Keratinocyte (primary cell): Measurements from ENCODE around the gene NOTCH3. TPM values are rescaled to one million over a fixed set of nuclear protein-coding genes. Genes with fewer than 3 reads are reported as not detected.

Experiments
- DNase-seq: peaks from one replicate; pipeline ENCODE4 v3.0.0-alpha.2; 2011; ENCODE audit warnings: low read depth, missing footprints, low spot score
- FAIRE-seq: peaks from 2 replicates; lab custom pipeline; 2011; peaks lifted over from hg19 to GRCh38; lab: Jason Lieb, UNC
- H2AFZ ChIP-seq: 2 replicates; pipeline ENCODE4 v1.6.0; 2012; ENCODE audit warnings: low read length, control low read depth, inconsistent platforms; ENCODE audit not compliant: control insufficient read depth
- H3K27ac ChIP-seq: 2 replicates; pipeline ENCODE4 v1.5.1; 2011; ENCODE audit warnings: low read length; ENCODE audit not compliant: control insufficient read depth, insufficient read depth
- H3K27me3 ChIP-seq: 3 replicates; pipeline ENCODE4 v1.6.0; 2011; ENCODE audit warnings: low read length; ENCODE audit not compliant: control insufficient read depth, insufficient read depth; ENCODE audit errors: extremely low read depth
- H3K36me3 ChIP-seq, 2 experiments: 2 replicates in 1 of 2; 3 replicates in 1 of 2; pipeline ENCODE4 v1.5.1; 2011; ENCODE audit warnings: low read length in 2 of 2, mild to moderate bottlenecking in 1 of 2; ENCODE audit not compliant: control insufficient read depth in 2 of 2, insufficient read depth in 2 of 2; ENCODE audit errors: extremely low read depth in 1 of 2
- H3K4me1 ChIP-seq: 3 replicates; pipeline ENCODE4 v1.5.1; 2011; ENCODE audit warnings: low read length; ENCODE audit not compliant: control insufficient read depth, insufficient read depth; ENCODE audit errors: extremely low read depth
- H3K4me2 ChIP-seq: 3 replicates; pipeline ENCODE4 v1.6.0; 2011; ENCODE audit warnings: low read depth, low read length; ENCODE audit not compliant: control insufficient read depth, insufficient read depth; ENCODE audit errors: extremely low read depth
- H3K4me3 ChIP-seq, 3 experiments: fragments of 200-600 bp in 1 of 3; sonication (generic) in 1 of 3; 2 replicates in 2 of 3; 3 replicates in 1 of 3; pipeline ENCODE4 v1.5.1; 2011 to 2016; ENCODE audit warnings: low read length in 3 of 3, mild to moderate bottlenecking in 3 of 3, control low read depth in 2 of 3, inconsistent platforms in 1 of 3, low read depth in 1 of 3, mixed read lengths in 1 of 3, mixed run types in 1 of 3, moderate library complexity in 1 of 3; ENCODE audit not compliant: control insufficient read depth in 2 of 3, insufficient read depth in 2 of 3; ENCODE audit errors: extremely low read depth in 1 of 3
- H3K79me2 ChIP-seq: 2 replicates; pipeline ENCODE4 v1.6.0; 2012; ENCODE audit warnings: low read length; ENCODE audit not compliant: control insufficient read depth, insufficient read depth
- H3K9ac ChIP-seq: 3 replicates; pipeline ENCODE4 v1.6.0; 2011; ENCODE audit warnings: low read length; ENCODE audit not compliant: control insufficient read depth, insufficient read depth; ENCODE audit errors: extremely low read depth
- H3K9me1 ChIP-seq: 3 replicates; pipeline ENCODE4 v1.6.0; 2011; ENCODE audit warnings: low read length; ENCODE audit not compliant: control insufficient read depth, insufficient read depth; ENCODE audit errors: extremely low read depth
- H3K9me3 ChIP-seq: 2 replicates; pipeline ENCODE4 v1.5.1; 2012; ENCODE audit warnings: low read depth, low read length; ENCODE audit not compliant: control insufficient read depth
- H4K20me1 ChIP-seq: 3 replicates; pipeline ENCODE4 v1.6.0; 2011; ENCODE audit warnings: low read length; ENCODE audit not compliant: control insufficient read depth, insufficient read depth; ENCODE audit errors: extremely low read depth
- EZH2 ChIP-seq: IDR thresholded peaks from one replicate; pipeline ENCODE4 v1.6.1; 2012; ENCODE audit warnings: inconsistent platforms, mild to moderate bottlenecking, low read length, moderate library complexity
- dilution Hi-C: fragments of 300-500 bp; cut with MboI; formaldehyde crosslinking; loops from one replicate; pipeline ENCODE4 v1.7.0; 2020; ENCODE audit warnings: low sequenced_read_pairs; ENCODE audit not compliant: extremely low pct_ligation_motif_present
- polyA plus RNA-seq, 5 experiments: library from polyadenylated mRNA; depleted of rRNA in 3 of 5; stranded (reverse) in 3 of 5; stranded (forward) in 1 of 5; unstranded in 1 of 5; fragments of >200 nt; gene quantifications; 1 replicate in 1 of 5; 2 replicates in 3 of 5; 3 replicates in 1 of 5; pipeline versions ENCODE4 v1.2.1 to v1.2.3, GENCODE V29; 2011 to 2012; ENCODE audit warnings: missing spikeins in 2 of 5, low read depth in 1 of 5, low replicate concordance in 1 of 5
- TF ChIP-seq, protein P1 (sequence below), 3 experiments: IDR thresholded peaks in 1 of 3; conservative IDR thresholded peaks in 1 of 3; optimal IDR thresholded peaks in 1 of 3; 2 replicates in 2 of 3; 3 replicates in 1 of 3; pipeline versions ENCODE3 to v1.5.1; 2011; ENCODE audit warnings: low read length in 3 of 3, mild to moderate bottlenecking in 3 of 3, moderate library complexity in 2 of 3, control low read depth in 1 of 3, inconsistent platforms in 1 of 3; ENCODE audit not compliant: insufficient read depth in 2 of 3; ENCODE audit errors: extremely low read depth in 1 of 3

Gene NOTCH3
- polyA plus RNA-seq, 1 donor (not counting 4 experiments of a cell fraction or from before 2014, with no cell fraction given) = 4.1 TPM

DNA sequence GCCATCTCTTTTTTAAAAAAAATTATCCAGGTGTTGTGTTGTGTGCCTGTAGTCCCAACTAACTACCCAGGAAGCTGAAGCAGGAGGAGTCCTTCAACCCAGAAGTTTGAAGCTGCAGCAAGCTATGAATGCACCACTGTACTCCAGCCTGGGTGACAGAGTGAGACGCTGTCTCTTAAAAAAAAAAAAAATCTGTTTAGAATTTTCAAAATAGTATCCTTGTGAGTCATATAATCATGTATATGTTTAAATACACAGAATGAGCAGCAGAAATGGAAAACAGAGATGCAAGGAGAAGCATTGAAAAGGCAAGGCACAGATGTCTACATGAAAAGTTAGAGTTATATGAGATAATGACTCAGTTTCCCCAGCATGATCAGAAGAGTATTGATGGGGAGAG is 62.4 kb downstream of the NOTCH3 start:
- no peak for DNase-seq
- H3K36me3 ChIP-seq = no peaks in the 10 kb centered on the region
- no peak overlapping the region for H3K27ac ChIP-seq
- H3K4me1 ChIP-seq = no peaks in the 10 kb centered on the region
- H4K20me1 ChIP-seq = no peaks in the 10 kb centered on the region
- no peak overlapping the region for H3K4me3 ChIP-seq
- no peaks in the 10 kb centered on the region for H3K27me3 ChIP-seq
- peaks cover under 1% of the 10 kb centered on the region for H3K9me3 ChIP-seq
- no peak overlapping the region for H3K9ac ChIP-seq
- no peak for FAIRE-seq
- no peak overlapping the region for H2AFZ ChIP-seq
- H3K4me2 ChIP-seq = no peak overlapping the region
- no peaks in the 10 kb centered on the region for H3K79me2 ChIP-seq
- TF ChIP-seq, protein P1, sequence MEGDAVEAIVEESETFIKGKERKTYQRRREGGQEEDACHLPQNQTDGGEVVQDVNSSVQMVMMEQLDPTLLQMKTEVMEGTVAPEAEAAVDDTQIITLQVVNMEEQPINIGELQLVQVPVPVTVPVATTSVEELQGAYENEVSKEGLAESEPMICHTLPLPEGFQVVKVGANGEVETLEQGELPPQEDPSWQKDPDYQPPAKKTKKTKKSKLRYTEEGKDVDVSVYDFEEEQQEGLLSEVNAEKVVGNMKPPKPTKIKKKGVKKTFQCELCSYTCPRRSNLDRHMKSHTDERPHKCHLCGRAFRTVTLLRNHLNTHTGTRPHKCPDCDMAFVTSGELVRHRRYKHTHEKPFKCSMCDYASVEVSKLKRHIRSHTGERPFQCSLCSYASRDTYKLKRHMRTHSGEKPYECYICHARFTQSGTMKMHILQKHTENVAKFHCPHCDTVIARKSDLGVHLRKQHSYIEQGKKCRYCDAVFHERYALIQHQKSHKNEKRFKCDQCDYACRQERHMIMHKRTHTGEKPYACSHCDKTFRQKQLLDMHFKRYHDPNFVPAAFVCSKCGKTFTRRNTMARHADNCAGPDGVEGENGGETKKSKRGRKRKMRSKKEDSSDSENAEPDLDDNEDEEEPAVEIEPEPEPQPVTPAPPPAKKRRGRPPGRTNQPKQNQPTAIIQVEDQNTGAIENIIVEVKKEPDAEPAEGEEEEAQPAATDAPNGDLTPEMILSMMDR (optimal IDR thresholded peaks at IDR 0.05 in 1 of 3, IDR thresholded peaks at IDR 0.05 in 1 of 3, conservative IDR thresholded peaks at IDR 0.05 in 1 of 3; ENCODE audit: extremely low read depth in 1 of 3, insufficient read depth in 2 of 3, low read length in 3 of 3) = no peak
- TF ChIP-seq EZH2 = no peak
- H3K9me1 ChIP-seq = no peaks in the 10 kb centered on the region
- dilution Hi-C loops = no loop called here

DNA sequence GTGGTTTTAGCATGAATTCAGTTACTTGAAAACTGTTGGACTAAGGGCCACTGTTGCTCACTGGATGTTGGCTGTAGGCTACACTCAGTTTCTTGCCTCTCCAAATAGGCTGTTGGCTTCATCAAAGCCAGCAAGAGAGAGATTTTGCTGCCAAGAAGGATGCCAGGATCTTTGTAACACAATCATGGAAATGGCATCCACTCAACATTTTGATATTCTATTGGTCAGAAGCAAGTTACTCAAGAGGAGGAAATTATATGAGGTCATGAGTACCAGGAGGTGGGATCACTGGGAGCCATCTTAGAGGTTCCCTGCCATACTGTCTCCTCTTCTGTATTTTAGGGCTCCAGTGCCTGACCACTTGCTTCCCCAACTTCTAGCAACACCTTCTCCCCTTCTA is 63.0 kb downstream of the NOTCH3 start:
- Histone ChIP-seq H3K79me2 (no peaks in the 10 kb centered on the region), H3K9me1 (no peaks in the 10 kb centered on the region), H3K4me2 (no peak overlapping the region), H3K9me3 (no peaks in the 10 kb centered on the region), H3K9ac (no peak overlapping the region), H3K36me3 (no peaks in the 10 kb centered on the region), H3K4me1 (no peaks in the 10 kb centered on the region), H3K27me3 (no peaks in the 10 kb centered on the region), H3K4me3 (no peak overlapping the region), H2AFZ (no peak overlapping the region), H4K20me1 (no peaks in the 10 kb centered on the region), H3K27ac (no peak overlapping the region)
- dilution Hi-C loops = no loop called here
- TF ChIP-seq, protein P1 (optimal IDR thresholded peaks at IDR 0.05 in 1 of 3, IDR thresholded peaks at IDR 0.05 in 1 of 3, conservative IDR thresholded peaks at IDR 0.05 in 1 of 3; ENCODE audit: extremely low read depth in 1 of 3, insufficient read depth in 2 of 3, low read length in 3 of 3) = no peak
- TF ChIP-seq EZH2 = no peak
- DNase-seq = no peak
- no peak for FAIRE-seq
